Upper lobe of left lung (tissue), 6 donors: ENCODE data around the gene SYMPK. TPM values are rescaled to one million over a fixed set of nuclear protein-coding genes. Genes with fewer than 3 reads are reported as not detected.

Source experiments
- ATAC-seq, 2 donors: fragments of 200-7000 bp; cut with Tn5 transposase; one replicate each; pipeline ENCODE4 v1.9.1; 2022; ENCODE audit warnings: mild to moderate bottlenecking in 2 of 2, moderate library complexity in 2 of 2; ENCODE audit not compliant: low FRiP score in 2 of 2
- DNase-seq, 2 donors: peaks; one replicate each; pipeline ENCODE4 v3.0.0-alpha.2; 2019 to 2020
- H3K27ac ChIP-seq, 4 donors: fragments of 200-600 bp; sonication (generic); one replicate each; pipeline ENCODE4 v1.5.1; 2016 to 2019
- H3K27me3 ChIP-seq, 4 donors: fragments of 200-600 bp; sonication (generic); one replicate each; pipeline ENCODE4 v1.5.1; 2017 to 2019
- H3K36me3 ChIP-seq, 4 donors: fragments of 200-600 bp; sonication (generic); one replicate each; pipeline ENCODE4 v1.5.1; 2016 to 2019
- H3K4me1 ChIP-seq, 4 donors: fragments of 200-600 bp; sonication (generic); one replicate each; pipeline ENCODE4 v1.5.1; 2018 to 2019
- H3K4me3 ChIP-seq, 4 donors: fragments of 200-600 bp; sonication (generic); one replicate each; pipeline ENCODE4 v1.5.1; 2017 to 2019; ENCODE audit warnings: mild to moderate bottlenecking in 2 of 4, moderate library complexity in 1 of 4
- H3K9me3 ChIP-seq, 4 donors: fragments of 200-600 bp; sonication (generic); one replicate each; pipeline ENCODE4 v1.5.1; 2018 to 2019
- EP300 ChIP-seq, 4 donors: sonication (generic); formaldehyde crosslinking; IDR thresholded peaks; one replicate each; pipeline ENCODE4 v1.5.1; 2017; ENCODE audit warnings: antibody characterized with exemption in 4 of 4, control low read depth in 2 of 4
- POLR2A ChIP-seq, 4 donors: fragments of 450-650 bp; IDR thresholded peaks; one replicate each; pipeline ENCODE4 v1.5.1; 2016 to 2017; ENCODE audit warnings: antibody characterized with exemption in 4 of 4, mild to moderate bottlenecking in 2 of 4
- POLR2AphosphoS5 ChIP-seq, 2 donors: sonication (generic); formaldehyde crosslinking; IDR thresholded peaks; one replicate each; pipeline ENCODE4 v1.5.1; 2017; ENCODE audit warnings: antibody characterized with exemption in 2 of 2
- WGBS, 2 donors: methylation state at CpG; one replicate each; pipeline ENCODE4 v1.1.5; 2017 to 2018; 5-methylcytosine and 5-hydroxymethylcytosine counted together
- total RNA-seq, 6 donors: library from RNA; depleted of rRNA in 4 of 6; stranded (reverse); fragments of >200 nt in 4 of 6; gene quantifications; one replicate each; pipeline versions ENCODE4 v1.1.0 to v1.2.1, GENCODE V29; 2016 to 2021
- TF ChIP-seq, protein P1 (sequence below), 6 experiments: fragments of 450-650 bp in 4 of 6; fragments of 200-600 bp in 2 of 6; sonication (generic) in 2 of 6; IDR thresholded peaks; one replicate each; pipeline ENCODE4 v1.5.1; 2016 to 2019; ENCODE audit warnings: antibody characterized with exemption in 6 of 6
- donor health status: DM: no; HTN: no; CAD: no; lungs with moderate emphysema.
- donor health status: DM: no; HTN: yes; CAD: no; lungs with severe emphysema.

SYMPK gene
- total RNA-seq, 6 donors from 2014 or later: 35.0 to 345 (median 76.0) TPM

DNA sequence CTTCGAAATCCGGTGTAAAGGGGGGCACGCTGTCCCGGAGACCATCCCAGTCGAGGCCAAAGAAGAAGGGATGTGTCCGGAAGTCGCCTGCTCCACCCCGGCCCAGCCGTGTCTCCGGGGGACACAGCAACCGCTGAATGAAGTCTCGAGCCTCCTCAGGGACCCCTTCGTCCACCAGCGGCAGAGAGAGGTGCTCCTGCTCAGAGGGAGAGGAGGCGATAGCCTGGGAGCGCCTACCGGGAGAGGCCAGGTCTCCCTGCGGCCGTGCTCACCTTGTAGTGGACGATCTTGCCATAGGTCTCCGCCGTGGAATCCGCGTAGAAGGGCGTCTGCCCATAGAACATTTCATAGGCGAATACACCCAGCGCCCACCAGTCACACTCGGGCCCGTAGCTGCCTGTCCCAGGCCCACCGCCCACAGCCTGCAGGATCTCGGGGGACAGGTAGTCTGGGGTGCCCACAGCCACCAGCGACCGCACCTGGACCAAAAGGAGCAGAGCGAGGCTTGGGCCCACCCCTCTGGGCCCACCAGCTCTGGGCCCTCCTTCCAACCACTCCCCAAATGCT is 85.5 kb downstream of the SYMPK start:
- H3K36me3 ChIP-seq: peaks cover 0 to 40% (median 18%) of the 10 kb centered on the region in 4 donors
- 92 to 94% methylated on average over 17 to 34 of the region's 34 CpGs for WGBS, 2 donors
- no peak for TF ChIP-seq EP300 (IDR thresholded peaks at IDR 0.05)

DNA sequence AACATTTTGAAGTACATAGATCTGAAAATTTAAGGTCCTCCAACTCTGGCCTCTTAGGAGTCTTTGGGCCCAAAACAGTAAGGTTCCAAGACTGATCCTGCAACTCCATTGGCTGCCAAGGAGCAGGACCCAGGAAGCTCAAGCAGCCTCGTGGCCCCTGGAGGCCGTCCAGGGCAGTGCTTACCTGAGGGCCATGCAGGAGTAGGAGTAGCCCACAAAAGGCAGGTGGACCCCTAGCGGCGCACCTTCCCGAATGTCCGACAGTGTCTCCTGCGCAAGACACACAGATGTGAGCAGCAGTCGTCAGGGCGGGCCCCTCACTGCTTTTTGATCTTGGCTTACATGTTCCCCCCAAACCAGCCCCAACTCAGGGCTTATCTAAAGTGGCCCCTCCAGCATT is 88.2 kb downstream of the SYMPK start:
- DNase-seq: no peak
- 65 to 75% methylated on average over 7 to 9 of the region's 9 CpGs for WGBS, 2 donors

More for the DNA sequence above, 85.5 kb downstream of the SYMPK start:
- DNase-seq (peak in 1 of 2 donors; percentile 70), ATAC-seq (no peak)
- no peaks in the 10 kb centered on the region for H3K27me3 ChIP-seq
- H3K27ac ChIP-seq: no peak overlapping the region
- H3K4me1 ChIP-seq: peaks cover 34 to 44% (median 37%) of the 10 kb centered on the region in 4 donors
- H3K9me3 ChIP-seq: no peaks in the 10 kb centered on the region
- H3K4me3 ChIP-seq: no peak overlapping the region

DNA sequence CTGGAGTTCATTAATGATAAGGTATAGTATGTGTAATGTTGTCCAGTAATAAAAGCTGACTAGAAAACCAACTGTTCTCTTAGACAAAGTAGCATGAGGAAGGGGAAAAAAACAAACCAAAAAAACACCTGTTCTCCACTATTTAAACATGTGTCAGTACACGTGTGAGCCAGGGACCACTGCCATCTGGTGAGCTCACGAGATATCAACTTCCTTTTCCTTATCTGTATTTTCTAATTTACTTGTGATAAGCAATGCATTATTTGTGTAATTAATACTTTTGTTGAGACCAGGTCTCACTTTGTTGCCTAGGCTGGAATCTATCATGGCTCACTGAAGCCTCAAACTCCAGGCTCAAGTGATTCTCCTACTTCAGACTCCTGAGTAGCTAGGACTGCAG is 89.6 kb downstream of the SYMPK start:
- ATAC-seq (no peak), DNase-seq (no peak)
- no peak overlapping the region for H3K4me3 ChIP-seq
- H3K27ac ChIP-seq: no peak overlapping the region
- WGBS, 2 donors: 17 to 20% methylated on average over 2 of the region's 2 CpGs
- H3K4me1 ChIP-seq: peaks cover 9 to 31% (median 15%) of the 10 kb centered on the region in 4 donors
- no peaks in the 10 kb centered on the region for H3K27me3 ChIP-seq
- peaks cover 0 to 38% (median 21%) of the 10 kb centered on the region in 4 donors for H3K36me3 ChIP-seq
- no peaks in the 10 kb centered on the region for H3K9me3 ChIP-seq
- TF ChIP-seq, protein P1, sequence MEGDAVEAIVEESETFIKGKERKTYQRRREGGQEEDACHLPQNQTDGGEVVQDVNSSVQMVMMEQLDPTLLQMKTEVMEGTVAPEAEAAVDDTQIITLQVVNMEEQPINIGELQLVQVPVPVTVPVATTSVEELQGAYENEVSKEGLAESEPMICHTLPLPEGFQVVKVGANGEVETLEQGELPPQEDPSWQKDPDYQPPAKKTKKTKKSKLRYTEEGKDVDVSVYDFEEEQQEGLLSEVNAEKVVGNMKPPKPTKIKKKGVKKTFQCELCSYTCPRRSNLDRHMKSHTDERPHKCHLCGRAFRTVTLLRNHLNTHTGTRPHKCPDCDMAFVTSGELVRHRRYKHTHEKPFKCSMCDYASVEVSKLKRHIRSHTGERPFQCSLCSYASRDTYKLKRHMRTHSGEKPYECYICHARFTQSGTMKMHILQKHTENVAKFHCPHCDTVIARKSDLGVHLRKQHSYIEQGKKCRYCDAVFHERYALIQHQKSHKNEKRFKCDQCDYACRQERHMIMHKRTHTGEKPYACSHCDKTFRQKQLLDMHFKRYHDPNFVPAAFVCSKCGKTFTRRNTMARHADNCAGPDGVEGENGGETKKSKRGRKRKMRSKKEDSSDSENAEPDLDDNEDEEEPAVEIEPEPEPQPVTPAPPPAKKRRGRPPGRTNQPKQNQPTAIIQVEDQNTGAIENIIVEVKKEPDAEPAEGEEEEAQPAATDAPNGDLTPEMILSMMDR (IDR thresholded peaks at IDR 0.05): no peak
- TF ChIP-seq EP300 (IDR thresholded peaks at IDR 0.05): no peak
- TF ChIP-seq POLR2A (IDR thresholded peaks at IDR 0.05): no peak
- no peak for TF ChIP-seq POLR2AphosphoS5 (IDR thresholded peaks at IDR 0.05)

More for the DNA sequence above, 88.2 kb downstream of the SYMPK start:
- H3K4me3 ChIP-seq: no peak overlapping the region
- no peaks in the 10 kb centered on the region for H3K9me3 ChIP-seq
- TF ChIP-seq POLR2A (IDR thresholded peaks at IDR 0.05) (no peak), POLR2AphosphoS5 (IDR thresholded peaks at IDR 0.05) (no peak), EP300 (IDR thresholded peaks at IDR 0.05) (no peak)
- TF ChIP-seq, protein P1 (IDR thresholded peaks at IDR 0.05): no peak
- H3K27ac ChIP-seq: no peak overlapping the region
- H3K36me3 ChIP-seq: peaks cover 0 to 40% (median 21%) of the 10 kb centered on the region in 4 donors
- peaks cover 15 to 33% (median 25%) of the 10 kb centered on the region in 4 donors for H3K4me1 ChIP-seq
- H3K27me3 ChIP-seq: no peaks in the 10 kb centered on the region
- ATAC-seq: no peak

DNA sequence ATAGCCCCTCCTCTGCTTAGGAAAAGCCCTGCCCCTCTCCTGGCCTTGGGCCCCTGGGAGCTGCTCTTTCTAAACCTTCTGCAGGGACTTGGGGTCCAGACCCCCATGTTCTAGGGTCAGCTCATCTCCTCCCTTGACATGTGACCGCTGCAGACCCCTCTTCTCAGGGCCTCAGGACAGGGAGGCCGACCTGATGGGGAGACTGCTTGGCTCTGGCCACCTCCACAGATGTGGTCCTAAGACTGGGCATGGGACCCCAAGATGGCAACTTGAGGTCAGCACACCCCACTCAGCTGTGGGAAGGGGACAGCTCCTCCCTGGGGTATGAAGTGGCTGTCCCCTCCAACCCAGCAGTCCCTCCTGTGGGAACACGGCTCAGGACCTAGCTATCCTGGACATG is 90.0 kb downstream of the SYMPK start:
- H3K27me3 ChIP-seq: peaks cover 0 to under 1% (median 0%) of the 10 kb centered on the region in 4 donors
- DNase-seq (no peak), ATAC-seq (no peak)
- H3K4me3 ChIP-seq: no peak overlapping the region
- no peak for TF ChIP-seq POLR2AphosphoS5 (IDR thresholded peaks at IDR 0.05)
- TF ChIP-seq, protein P1 (IDR thresholded peaks at IDR 0.05): no peak
- no peak for TF ChIP-seq EP300 (IDR thresholded peaks at IDR 0.05)
- no peak for TF ChIP-seq POLR2A (IDR thresholded peaks at IDR 0.05)
- H3K27ac ChIP-seq: no peak overlapping the region
- 100% methylated on average over 3 of the region's 3 CpGs; no CpG with 5 or more reads in 1 of the 2 donors for WGBS, 2 donors
- peaks cover 10 to 32% (median 16%) of the 10 kb centered on the region in 4 donors for H3K4me1 ChIP-seq
- no peaks in the 10 kb centered on the region for H3K9me3 ChIP-seq
- H3K36me3 ChIP-seq: peaks cover 0 to 33% (median 20%) of the 10 kb centered on the region in 4 donors

DNA sequence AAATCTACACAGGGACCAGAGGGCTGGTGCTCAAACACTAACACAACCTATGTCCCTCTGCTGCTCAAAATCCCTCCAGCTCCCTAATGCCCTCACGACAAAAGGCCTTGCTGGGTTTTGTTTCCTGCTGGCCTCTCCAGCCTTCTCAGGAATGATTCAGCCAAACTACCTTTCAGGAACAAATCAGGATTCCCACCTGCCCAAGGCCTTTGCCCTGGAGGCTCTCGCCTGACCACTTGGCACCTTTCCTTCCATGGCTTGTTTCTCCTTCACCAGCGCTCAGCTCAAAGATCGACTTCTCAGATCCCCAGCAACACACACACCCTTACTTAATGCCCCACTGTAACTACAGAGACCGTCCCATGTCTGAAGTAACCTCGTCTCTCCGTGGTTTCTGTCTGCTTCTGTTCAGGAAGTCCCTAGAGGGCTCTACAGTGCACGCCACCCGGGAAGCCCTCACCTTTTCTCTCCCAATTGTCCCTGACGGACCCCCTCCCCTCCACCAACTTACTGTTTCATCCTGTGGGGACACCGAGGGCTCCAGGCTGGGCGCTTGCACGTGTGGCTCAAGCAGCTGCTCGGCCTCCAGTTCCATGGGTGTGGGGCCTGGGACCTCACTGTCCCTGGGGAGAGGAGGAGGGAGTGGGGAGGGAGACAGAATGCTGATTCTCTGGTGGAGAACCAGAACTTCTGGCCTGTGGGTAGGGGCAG is 90.7 kb downstream of the SYMPK start:
- Histone ChIP-seq H3K9me3 (no peaks in the 10 kb centered on the region), H3K4me1 (peaks cover 15 to 38% (median 20%) of the 10 kb centered on the region in 4 donors), H3K4me3 (no peak overlapping the region), H3K27ac (peak overlapping the region in 1 of 4 donors; percentile 27), H3K36me3 (peaks cover 0 to 27% (median 14%) of the 10 kb centered on the region in 4 donors), H3K27me3 (peaks cover 0 to 3% (median 1%) of the 10 kb centered on the region in 4 donors)
- no peak for DNase-seq
- TF ChIP-seq POLR2A (IDR thresholded peaks at IDR 0.05) (no peak), EP300 (IDR thresholded peaks at IDR 0.05) (no peak), POLR2AphosphoS5 (IDR thresholded peaks at IDR 0.05) (no peak)
- TF ChIP-seq, protein P1 (IDR thresholded peaks at IDR 0.05): no peak
- ATAC-seq: no peak
- 75 to 80% methylated on average over 14 of the region's 14 CpGs for WGBS, 2 donors
